ENCODE results near the gene HECTD4. TPM values are rescaled to one million over a fixed set of nuclear protein-coding genes. Genes with fewer than 3 reads are reported as not detected.

HECTD4 gene
- total and polyA plus RNA-seq, 10 donors: 5.4 to 70.8 (median 50.1) TPM

- DNase-seq: no peak
- intact Hi-C loops (cut with DNase I; ENCODE audit: low total_unique reads): no loop called here
- WGBS, 5 donors: 92 to 96% (median 94%) methylated on average over 5 of the region's 5 CpGs
- Histone ChIP-seq H3K4me1 (peaks cover 0 to 10% (median 0%) of the 10 kb centered on the region in 6 donors), H3K27ac (no peak overlapping the region), H3K36me3 (peaks cover 0 to 100% (median 83%) of the 10 kb centered on the region in 6 donors), H3K4me3 (no peak overlapping the region), H3K9me3 (no peaks in the 10 kb centered on the region), H3K27me3 (replicated peaks in 1 of 7) (no peaks in the 10 kb centered on the region)
- TF ChIP-seq CTCF (IDR thresholded peaks at IDR 0.05 in 8 of 11, conservative IDR thresholded peaks at IDR 0.05 in 3 of 11): no peak
Observed at GRCh38 chr12:112238441-112238840, 143.8 kb downstream of the HECTD4 start.

- Histone ChIP-seq H3K36me3 (peaks cover 0 to 100% (median 80%) of the 10 kb centered on the region in 6 donors), H3K9me3 (no peaks in the 10 kb centered on the region), H3K27ac (no peak overlapping the region), H3K27me3 (replicated peaks in 1 of 7) (no peaks in the 10 kb centered on the region), H3K4me1 (peaks cover 0 to 10% (median 0%) of the 10 kb centered on the region in 6 donors), H3K4me3 (no peak overlapping the region)
- DNase-seq: no peak
- WGBS, 5 donors: 95 to 97% (median 96%) methylated on average over 7 of the region's 7 CpGs
- TF ChIP-seq POLR2AphosphoS5 (IDR thresholded peaks at IDR 0.05) (no peak), CTCF (IDR thresholded peaks at IDR 0.05 in 8 of 11, conservative IDR thresholded peaks at IDR 0.05 in 3 of 11) (no peak), POLR2A (IDR thresholded peaks at IDR 0.05) (no peak)
- intact Hi-C loops (cut with DNase I; ENCODE audit: low total_unique reads): no loop called here
Observed at GRCh38 chr12:112236786-112237185, 145.4 kb downstream of the HECTD4 start.

- Histone ChIP-seq H3K27me3 (replicated peaks in 1 of 7) (no peaks in the 10 kb centered on the region), H3K4me1 (peaks cover 0 to 10% (median 0%) of the 10 kb centered on the region in 6 donors), H3K36me3 (peaks cover 0 to 100% (median 80%) of the 10 kb centered on the region in 6 donors), H3K9me3 (no peaks in the 10 kb centered on the region), H3K27ac (no peak overlapping the region), H3K4me3 (no peak overlapping the region)
- WGBS, 5 donors: 76 to 92% (median 83%) methylated on average over 1 of the region's 1 CpG
- intact Hi-C loops (cut with DNase I; ENCODE audit: low total_unique reads): no loop called here
- no peak for TF ChIP-seq CTCF (IDR thresholded peaks at IDR 0.05 in 8 of 11, conservative IDR thresholded peaks at IDR 0.05 in 3 of 11)
- no peak for TF ChIP-seq POLR2A (IDR thresholded peaks at IDR 0.05)
- TF ChIP-seq POLR2AphosphoS5 (IDR thresholded peaks at IDR 0.05): no peak
- no peak for DNase-seq
Observed at GRCh38 chr12:112236386-112236785, 145.8 kb downstream of the HECTD4 start.

- H3K27me3 ChIP-seq (replicated peaks in 1 of 7): no peaks in the 10 kb centered on the region
- H3K4me3 ChIP-seq: no peak overlapping the region
- no peak overlapping the region for H3K27ac ChIP-seq
- no peaks in the 10 kb centered on the region for H3K9me3 ChIP-seq
- intact Hi-C loops (cut with DNase I; ENCODE audit: low total_unique reads): no loop called here
- no peak for DNase-seq
- TF ChIP-seq CTCF (IDR thresholded peaks at IDR 0.05 in 8 of 11, conservative IDR thresholded peaks at IDR 0.05 in 3 of 11): no peak
- TF ChIP-seq POLR2AphosphoS5 (IDR thresholded peaks at IDR 0.05): no peak
- TF ChIP-seq POLR2A (IDR thresholded peaks at IDR 0.05): no peak
- WGBS, 5 donors: 84 to 97% (median 90%) methylated on average over 2 of the region's 2 CpGs
- H3K36me3 ChIP-seq: peaks cover 0 to 100% (median 86%) of the 10 kb centered on the region in 6 donors
- H3K4me1 ChIP-seq: no peaks in the 10 kb centered on the region
Observed at GRCh38 chr12:112234303-112234702, 147.9 kb downstream of the HECTD4 start.
